GM12878 (cell line): ENCODE measurements around the gene SKA1. TPM values are rescaled to one million over a fixed set of nuclear protein-coding genes. Genes with fewer than 3 reads are reported as not detected.
"Not testable (repeated sequence)": the region's sequence is repeated elsewhere in the genome, so short reads cannot be mapped to it uniquely, and the experiment has no call there.

Experiments
- ATAC-seq: fragments of 200-7000 bp; cut with Tn5 transposase; 3 replicates; pipeline ENCODE4 v1.9.1; 2020; ENCODE audit warnings: mild to moderate bottlenecking, moderate library complexity
- BruUV-seq: library from RNA; stranded (reverse); fragments of 400-500 nt; replicated peaks from 2 replicates; lab custom pipeline; 2021; lab: Mats Ljungman, UMichigan
- CTCF ChIA-PET: fragments of 300-600 bp; sonication (Branson Sonifier 250); formaldehyde crosslinking; extraction: SDS; loops from one replicate; lab custom pipeline; 2021; ENCODE audit warnings: inconsistent platforms; lab: Yijun Ruan, JAX
- POLR2A ChIA-PET: fragments of 350-600 bp; formaldehyde crosslinking; extraction: SDS; loops from one replicate; lab custom pipeline; 2021; ENCODE audit warnings: inconsistent platforms; lab: Charles Lee
- RAD21 ChIA-PET: fragments of 300-600 bp; sonication (Branson Sonifier 250); formaldehyde crosslinking; loops from one replicate; lab custom pipeline; 2023; ENCODE audit warnings: antibody characterized with exemption; ENCODE audit not compliant: unreplicated experiment; lab: Charles Lee
- SMC1A ChIA-PET: fragments of 300-600 bp; sonication (Branson Sonifier 250); formaldehyde crosslinking; loops from one replicate; lab custom pipeline; 2023; ENCODE audit not compliant: unreplicated experiment, uncharacterized antibody; lab: Charles Lee
- DNase-seq: peaks from one replicate; pipeline ENCODE4 v3.0.0-alpha.2; 2011; ENCODE audit warnings: low read depth, low spot score
- FAIRE-seq: peaks from 3 replicates; lab custom pipeline; 2011; peaks lifted over from hg19 to GRCh38; lab: Jason Lieb, UNC
- H2AFZ ChIP-seq: 2 replicates; pipeline ENCODE4 v1.6.0; 2011; ENCODE audit warnings: low read depth, low read length, control low read depth; ENCODE audit not compliant: control insufficient read depth
- H3K27ac ChIP-seq: 2 replicates; pipeline ENCODE4 v1.5.1; 2011; ENCODE audit warnings: control low read depth; ENCODE audit not compliant: control insufficient read depth, insufficient read depth
- H3K27me3 ChIP-seq, 2 experiments: replicated peaks in 1 of 2; 2 replicates each; pipeline versions ENCODE4 v1.6.0 to v1.6.1; 2011; ENCODE audit warnings: low read length in 1 of 2; ENCODE audit not compliant: control insufficient read depth in 2 of 2, insufficient read depth in 2 of 2
- H3K36me3 ChIP-seq, 2 experiments: 2 replicates each; pipeline ENCODE4 v1.5.1; 2011; ENCODE audit warnings: low read length in 1 of 2; ENCODE audit not compliant: control insufficient read depth in 2 of 2, insufficient read depth in 2 of 2
- H3K4me1 ChIP-seq: 2 replicates; pipeline ENCODE4 v1.6.1; 2011; ENCODE audit warnings: mild to moderate bottlenecking, low read length, moderate library complexity, mixed read lengths; ENCODE audit not compliant: control insufficient read depth, insufficient read depth
- H3K4me2 ChIP-seq: 2 replicates; pipeline ENCODE4 v1.6.0; 2011; ENCODE audit warnings: control low read depth; ENCODE audit not compliant: control insufficient read depth, insufficient read depth
- H3K4me3 ChIP-seq: fragments of 200-600 bp; sonication (generic); 2 replicates; pipeline ENCODE4 v1.5.1; 2016
- H3K79me2 ChIP-seq: 2 replicates; pipeline ENCODE4 v1.6.0; 2011; ENCODE audit warnings: low read length; ENCODE audit not compliant: control insufficient read depth, insufficient read depth
- H3K9ac ChIP-seq: 2 replicates; pipeline ENCODE4 v1.8.0; 2011; ENCODE audit warnings: low read length, control low read depth, mixed read lengths; ENCODE audit not compliant: control insufficient read depth, insufficient read depth
- H3K9me3 ChIP-seq: replicated peaks from 3 replicates; pipeline ENCODE4 v1.5.1; 2011; ENCODE audit warnings: mild to moderate bottlenecking, low read length; ENCODE audit not compliant: control insufficient read depth, insufficient read depth
- H4K20me1 ChIP-seq: 2 replicates; pipeline ENCODE4 v1.6.0; 2011; ENCODE audit not compliant: control insufficient read depth, insufficient read depth
- NR2C2 ChIP-seq: IDR thresholded peaks from 2 replicates; pipeline ENCODE4 v1.6.1; 2011; ENCODE audit warnings: borderline replicate concordance, low read depth; ENCODE audit not compliant: control insufficient read depth, insufficient read length
- POLR2A ChIP-seq: IDR thresholded peaks from 2 replicates; pipeline ENCODE4 v1.6.1; 2011; ENCODE audit warnings: low read depth, mild to moderate bottlenecking, low read length
- POU2F2 ChIP-seq: IDR thresholded peaks from 3 replicates; pipeline ENCODE4 v1.6.1; 2011; ENCODE audit warnings: low read depth, mild to moderate bottlenecking, low read length, borderline replicate concordance
- RAD21 ChIP-seq: IDR thresholded peaks from 2 replicates; pipeline ENCODE4 v1.6.1; 2011; ENCODE audit warnings: mild to moderate bottlenecking, low read depth, low read length, moderate library complexity; ENCODE audit not compliant: insufficient read depth
- TBL1XR1 ChIP-seq: IDR thresholded peaks from 2 replicates; pipeline ENCODE4 v1.6.1; 2012; ENCODE audit warnings: low read depth, low read length, improper control_type of control experiment
- ZBED1 ChIP-seq: IDR thresholded peaks from 2 replicates; pipeline ENCODE4 v1.6.1; 2016; ENCODE audit warnings: borderline replicate concordance
- WGBS: methylation state at CpG from one replicate; pipeline ENCODE4 v1.1.6; 2016; ENCODE audit warnings: low lambda C conversion rate; ENCODE audit not compliant: insufficient replicate concordance, insufficient coverage; ENCODE audit errors: missing lambda C conversion rate; 5-methylcytosine and 5-hydroxymethylcytosine counted together
- in situ Hi-C: fragments of 300-500 bp; cut with MboI; formaldehyde crosslinking; loops from 9 replicates; pipeline ENCODE4 v1.14.3; 2018; ENCODE audit warnings: mixed read lengths
- intact Hi-C: fragments of 100-400 bp; cut with micrococcal nuclease; formaldehyde crosslinking; loops from one replicate; pipeline ENCODE4 v1.14.2; 2022; ENCODE audit not compliant: unreplicated experiment
- polyA plus RNA-seq, 11 experiments: library from polyadenylated mRNA; depleted of rRNA in 4 of 11; unstranded in 6 of 11; stranded (reverse) in 5 of 11; fragments of >200 nt; fragmentation: Nextera tagmentation in 4 of 11; fragmentation: Illumina TruSeq in 1 of 11; extraction: Ambion mirVana in 4 of 11; extraction: Trizol in 1 of 11; gene quantifications; 1 replicate in 1 of 11; 2 replicates in 10 of 11; pipeline versions ENCODE4 v1.2.1 to v1.2.3, GENCODE V29; 2011 to 2016; ENCODE audit warnings: inconsistent platforms in 2 of 11, missing spikeins in 2 of 11, low read depth in 1 of 11
- total RNA-seq, 4 experiments: library from RNA; depleted of rRNA in 3 of 4; stranded (reverse); fragments of >200 nt in 3 of 4; fragmentation: Illumina TruSeq in 1 of 4; extraction: Trizol in 1 of 4; gene quantifications; 2 replicates each; pipeline versions ENCODE4 v1.2.1 to v1.2.3, GENCODE V29; 2013 to 2021
- TF ChIP-seq, protein P1 (sequence below): IDR thresholded peaks from 2 replicates; pipeline ENCODE4 v1.6.1; 2012; ENCODE audit warnings: low read depth, low read length, improper control_type of control experiment
- TF ChIP-seq, protein P2 (sequence below): fragments of 450-650 bp; IDR thresholded peaks from 2 replicates; pipeline ENCODE4 v1.6.1; 2017; ENCODE audit warnings: antibody characterized with exemption, mild to moderate bottlenecking, moderate library complexity
- TF ChIP-seq, protein P3 (sequence below): IDR thresholded peaks from 2 replicates; pipeline ENCODE4 v1.6.1; 2012; ENCODE audit warnings: mild to moderate bottlenecking, low read depth, low read length

The SKA1 gene
- total and polyA plus RNA-seq, 10 of the 15 experiments (the other 5 are each of a cell fraction or from before 2014, with no cell fraction given) = 16.4 to 36.7 (median 31.1) TPM

GRCh38 chr18:50436742-50437141 lies 61.9 kb downstream of the SKA1 start:
- H3K79me2 ChIP-seq, DNase-seq, SMC1A ChIA-PET, H3K27ac ChIP-seq, H3K4me2 ChIP-seq, H3K9me3 ChIP-seq, ATAC-seq, BruUV-seq, intact Hi-C loops, H3K27me3 ChIP-seq, POLR2A ChIA-PET, H3K4me3 ChIP-seq, H2AFZ ChIP-seq, RAD21 ChIA-PET, H4K20me1 ChIP-seq, H3K9ac ChIP-seq, H3K36me3 ChIP-seq, H3K4me1 ChIP-seq, CTCF ChIA-PET, FAIRE-seq: not testable (repeated sequence)
- WGBS = 93% methylated on average over 1 of the region's 1 CpG
- in situ Hi-C loops = loop anchor here (10.0 kb wide), 1 partner anchor 432 kb away; no protein-coding TSS in a partner anchor

- ChIA-PET RAD21 (no interaction called here), CTCF (interaction anchor here (2.8 kb wide), 1 partner anchor 11 kb away, joined by 12 read pairs; no protein-coding TSS in a partner anchor)
- 25% methylated on average over 2 of the region's 2 CpGs for WGBS
- Histone ChIP-seq H3K4me2 (no peak overlapping the region), H3K4me3 (no peak overlapping the region), H2AFZ (no peak overlapping the region)
- no peak for ATAC-seq
- TF ChIP-seq POU2F2 (no peak), ZBED1 (no peak), POLR2A (no peak), NR2C2 (no peak), RAD21 (no peak), TBL1XR1 (no peak)
- TF ChIP-seq, protein P1, sequence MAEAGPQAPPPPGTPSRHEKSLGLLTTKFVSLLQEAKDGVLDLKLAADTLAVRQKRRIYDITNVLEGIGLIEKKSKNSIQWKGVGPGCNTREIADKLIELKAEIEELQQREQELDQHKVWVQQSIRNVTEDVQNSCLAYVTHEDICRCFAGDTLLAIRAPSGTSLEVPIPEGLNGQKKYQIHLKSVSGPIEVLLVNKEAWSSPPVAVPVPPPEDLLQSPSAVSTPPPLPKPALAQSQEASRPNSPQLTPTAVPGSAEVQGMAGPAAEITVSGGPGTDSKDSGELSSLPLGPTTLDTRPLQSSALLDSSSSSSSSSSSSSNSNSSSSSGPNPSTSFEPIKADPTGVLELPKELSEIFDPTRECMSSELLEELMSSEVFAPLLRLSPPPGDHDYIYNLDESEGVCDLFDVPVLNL = no peak
- TF ChIP-seq, protein P2, sequence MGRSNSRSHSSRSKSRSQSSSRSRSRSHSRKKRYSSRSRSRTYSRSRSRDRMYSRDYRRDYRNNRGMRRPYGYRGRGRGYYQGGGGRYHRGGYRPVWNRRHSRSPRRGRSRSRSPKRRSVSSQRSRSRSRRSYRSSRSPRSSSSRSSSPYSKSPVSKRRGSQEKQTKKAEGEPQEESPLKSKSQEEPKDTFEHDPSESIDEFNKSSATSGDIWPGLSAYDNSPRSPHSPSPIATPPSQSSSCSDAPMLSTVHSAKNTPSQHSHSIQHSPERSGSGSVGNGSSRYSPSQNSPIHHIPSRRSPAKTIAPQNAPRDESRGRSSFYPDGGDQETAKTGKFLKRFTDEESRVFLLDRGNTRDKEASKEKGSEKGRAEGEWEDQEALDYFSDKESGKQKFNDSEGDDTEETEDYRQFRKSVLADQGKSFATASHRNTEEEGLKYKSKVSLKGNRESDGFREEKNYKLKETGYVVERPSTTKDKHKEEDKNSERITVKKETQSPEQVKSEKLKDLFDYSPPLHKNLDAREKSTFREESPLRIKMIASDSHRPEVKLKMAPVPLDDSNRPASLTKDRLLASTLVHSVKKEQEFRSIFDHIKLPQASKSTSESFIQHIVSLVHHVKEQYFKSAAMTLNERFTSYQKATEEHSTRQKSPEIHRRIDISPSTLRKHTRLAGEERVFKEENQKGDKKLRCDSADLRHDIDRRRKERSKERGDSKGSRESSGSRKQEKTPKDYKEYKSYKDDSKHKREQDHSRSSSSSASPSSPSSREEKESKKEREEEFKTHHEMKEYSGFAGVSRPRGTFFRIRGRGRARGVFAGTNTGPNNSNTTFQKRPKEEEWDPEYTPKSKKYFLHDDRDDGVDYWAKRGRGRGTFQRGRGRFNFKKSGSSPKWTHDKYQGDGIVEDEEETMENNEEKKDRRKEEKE = no peak
- TF ChIP-seq, protein P3, sequence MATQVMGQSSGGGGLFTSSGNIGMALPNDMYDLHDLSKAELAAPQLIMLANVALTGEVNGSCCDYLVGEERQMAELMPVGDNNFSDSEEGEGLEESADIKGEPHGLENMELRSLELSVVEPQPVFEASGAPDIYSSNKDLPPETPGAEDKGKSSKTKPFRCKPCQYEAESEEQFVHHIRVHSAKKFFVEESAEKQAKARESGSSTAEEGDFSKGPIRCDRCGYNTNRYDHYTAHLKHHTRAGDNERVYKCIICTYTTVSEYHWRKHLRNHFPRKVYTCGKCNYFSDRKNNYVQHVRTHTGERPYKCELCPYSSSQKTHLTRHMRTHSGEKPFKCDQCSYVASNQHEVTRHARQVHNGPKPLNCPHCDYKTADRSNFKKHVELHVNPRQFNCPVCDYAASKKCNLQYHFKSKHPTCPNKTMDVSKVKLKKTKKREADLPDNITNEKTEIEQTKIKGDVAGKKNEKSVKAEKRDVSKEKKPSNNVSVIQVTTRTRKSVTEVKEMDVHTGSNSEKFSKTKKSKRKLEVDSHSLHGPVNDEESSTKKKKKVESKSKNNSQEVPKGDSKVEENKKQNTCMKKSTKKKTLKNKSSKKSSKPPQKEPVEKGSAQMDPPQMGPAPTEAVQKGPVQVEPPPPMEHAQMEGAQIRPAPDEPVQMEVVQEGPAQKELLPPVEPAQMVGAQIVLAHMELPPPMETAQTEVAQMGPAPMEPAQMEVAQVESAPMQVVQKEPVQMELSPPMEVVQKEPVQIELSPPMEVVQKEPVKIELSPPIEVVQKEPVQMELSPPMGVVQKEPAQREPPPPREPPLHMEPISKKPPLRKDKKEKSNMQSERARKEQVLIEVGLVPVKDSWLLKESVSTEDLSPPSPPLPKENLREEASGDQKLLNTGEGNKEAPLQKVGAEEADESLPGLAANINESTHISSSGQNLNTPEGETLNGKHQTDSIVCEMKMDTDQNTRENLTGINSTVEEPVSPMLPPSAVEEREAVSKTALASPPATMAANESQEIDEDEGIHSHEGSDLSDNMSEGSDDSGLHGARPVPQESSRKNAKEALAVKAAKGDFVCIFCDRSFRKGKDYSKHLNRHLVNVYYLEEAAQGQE = no peak
- TF ChIP-seq, all 136 proteins: peak for 0
- Histone ChIP-seq H3K9ac (no peak overlapping the region), H3K36me3 (no peaks in the 10 kb centered on the region), H4K20me1 (no peaks in the 10 kb centered on the region), H3K27me3 (no peaks in the 10 kb centered on the region), H3K79me2 (no peaks in the 10 kb centered on the region), H3K4me1 (no peaks in the 10 kb centered on the region), H3K27ac (no peak overlapping the region), H3K9me3 (no peaks in the 10 kb centered on the region; the same call in 2 of the 3 replicates)
- intact Hi-C loops (no loop called here), in situ Hi-C loops (loop anchor here (10.0 kb wide), 1 partner anchor 435 kb away; no protein-coding TSS in a partner anchor)
- FAIRE-seq (no peak), DNase-seq (no peak)
- ChIA-PET POLR2A (no interaction called here), SMC1A (interaction anchor here (1.1 kb wide), 1 partner anchor 11 kb away, joined by 3 read pairs; no protein-coding TSS in a partner anchor)
- BruUV-seq = no TSS peak
These were observed 64.7 kb downstream of the SKA1 start for GRCh38 chr18:50439460-50440015.
